A204.1 (cell line): Measurements from ENCODE around the gene PTPN11.
"Not testable (repeated sequence)": the region's sequence is repeated elsewhere in the genome, so short reads cannot be mapped to it uniquely, and the experiment has no call there.

Experiments
- FAIRE-seq: peaks from 2 replicates; lab custom pipeline; 2012; peaks lifted over from hg19 to GRCh38; lab: Jason Lieb, UNC

The PTPN11 gene

DNA sequence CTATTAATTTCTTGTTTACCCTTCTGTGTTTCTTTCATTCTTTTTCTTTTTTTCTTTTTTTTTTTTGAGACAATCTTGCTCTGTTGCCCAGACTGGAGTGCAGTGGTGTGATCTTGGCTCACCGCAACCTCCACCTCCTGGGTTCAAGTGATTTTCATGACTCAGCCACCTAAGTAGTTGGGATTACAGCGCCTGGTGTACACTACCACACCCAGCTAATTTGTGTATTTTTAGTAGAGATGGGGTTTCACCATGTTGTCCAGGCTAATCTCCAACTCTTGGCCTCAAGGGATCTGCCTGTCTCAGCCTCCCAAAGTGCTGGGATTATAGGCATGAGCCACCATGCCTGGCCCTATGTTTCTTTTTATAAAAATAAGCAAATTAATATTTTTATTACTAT is 29.4 kb downstream of the PTPN11 start:
- not testable (repeated sequence) for FAIRE-seq

DNA sequence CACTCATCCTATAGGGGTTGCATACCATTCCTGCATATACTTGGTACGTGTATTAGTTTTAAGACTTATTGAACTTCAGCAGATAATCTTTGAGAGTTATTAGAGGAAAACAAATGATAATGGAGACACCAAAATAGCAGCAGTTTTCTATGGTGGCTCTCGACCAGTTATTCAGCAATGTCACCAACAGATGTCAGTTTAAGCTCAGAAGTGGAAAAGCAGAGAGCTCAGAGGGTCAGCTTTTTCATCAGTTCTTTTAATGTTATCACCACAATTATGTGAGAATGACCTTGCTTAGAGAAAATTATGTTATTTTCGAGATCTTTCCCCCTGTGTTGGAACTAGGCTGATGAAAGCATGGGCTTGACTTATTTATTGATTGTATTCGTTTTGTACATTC is 32.0 kb downstream of the PTPN11 start:
- FAIRE-seq: no peak

DNA sequence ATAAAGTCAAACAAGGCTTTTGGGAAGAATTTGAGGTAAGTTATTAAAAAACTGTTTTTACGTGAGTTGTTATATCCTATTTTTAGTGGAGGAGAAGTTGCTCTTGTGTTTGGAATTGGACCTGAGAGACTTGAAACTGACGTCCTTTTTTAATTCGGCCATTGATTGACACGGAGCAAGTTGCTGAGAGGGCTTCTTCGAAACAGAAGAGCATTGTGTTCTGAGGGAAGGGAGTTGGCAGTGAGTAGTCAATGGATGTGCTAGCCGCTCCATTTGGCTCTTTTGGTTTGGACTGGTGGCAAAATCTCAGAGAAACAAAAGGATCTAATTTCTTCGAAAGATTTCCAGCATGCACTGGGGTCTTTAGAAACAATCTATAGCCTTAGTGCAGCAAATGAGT is 37.3 kb downstream of the PTPN11 start:
- FAIRE-seq: no peak

DNA sequence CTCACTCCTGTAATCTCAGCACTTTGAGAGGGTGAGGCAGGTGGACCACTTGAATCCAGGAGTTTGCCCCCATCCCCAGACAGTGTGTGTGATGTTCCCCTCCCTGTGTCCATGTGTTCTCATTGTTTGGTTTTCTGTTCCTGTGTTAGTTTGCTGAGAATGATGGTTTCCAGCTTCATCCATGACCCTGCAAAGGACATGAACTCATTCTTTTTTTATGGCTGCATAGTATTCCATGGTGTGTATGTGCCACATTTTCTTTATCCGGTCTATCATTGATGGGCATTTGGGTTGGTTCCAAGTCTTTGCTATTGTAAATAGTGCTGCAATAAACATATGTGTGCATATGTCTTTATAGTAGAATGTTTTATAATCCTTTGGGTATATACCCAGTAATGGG is 38.4 kb downstream of the PTPN11 start:
- not testable (repeated sequence) for FAIRE-seq

DNA sequence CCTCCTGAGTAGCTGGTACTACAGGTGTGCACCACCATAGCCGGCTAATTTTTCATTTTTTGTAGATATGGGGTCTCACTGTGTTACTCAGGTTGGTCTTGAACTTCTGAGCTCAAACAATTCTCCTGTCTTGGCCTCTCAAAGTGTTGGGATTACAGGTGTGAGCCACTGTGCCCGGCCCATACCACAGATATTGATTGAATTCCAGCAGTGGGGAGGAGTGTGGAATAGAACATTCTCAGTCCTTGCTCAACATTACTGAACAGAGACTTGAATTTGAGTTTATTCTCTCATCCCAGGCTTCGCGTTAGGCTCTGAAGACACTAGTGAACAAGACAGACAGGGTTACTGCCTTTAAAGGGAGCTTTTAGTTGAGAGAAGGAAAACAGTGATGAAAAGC is 39.6 kb downstream of the PTPN11 start:
- no peak for FAIRE-seq

DNA sequence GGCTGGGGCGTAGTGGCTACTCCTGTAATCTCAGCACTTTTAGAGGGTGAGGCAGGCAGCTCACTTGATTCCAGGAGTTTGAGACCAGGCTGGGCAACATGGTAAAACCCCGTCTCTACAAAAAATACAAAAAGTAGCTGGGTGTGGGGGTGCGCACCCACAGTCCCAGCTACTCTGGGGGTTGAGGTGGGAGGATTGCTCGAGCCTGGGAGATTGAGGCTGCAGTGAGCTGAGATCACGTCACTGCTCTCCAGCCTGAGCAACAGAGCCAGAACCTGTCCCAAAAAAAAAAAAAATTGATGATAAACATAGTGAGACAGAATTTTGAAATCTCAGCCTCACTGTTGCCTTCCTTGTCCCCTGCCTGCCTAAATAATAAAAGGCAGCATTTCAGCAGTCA is 40.0 kb downstream of the PTPN11 start:
- FAIRE-seq: no peak

DNA sequence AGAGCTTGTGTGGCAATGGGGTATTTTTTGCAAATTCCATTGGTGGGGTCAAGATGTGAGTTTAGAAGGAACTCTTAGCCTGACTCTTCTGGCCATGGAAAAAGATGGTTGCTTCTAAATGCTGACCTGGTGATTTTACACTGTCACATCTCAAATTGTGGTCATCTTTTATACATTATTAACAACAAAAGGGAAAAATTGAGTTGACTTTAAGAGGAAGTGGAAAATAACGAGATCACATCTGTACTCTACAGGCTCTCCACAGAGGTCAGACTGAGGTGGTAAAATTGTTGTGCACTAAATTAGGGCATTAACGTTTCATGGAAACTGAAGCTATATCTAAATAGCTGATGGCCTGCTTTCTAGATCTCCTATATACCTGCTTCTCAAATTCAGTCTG is 44.7 kb downstream of the PTPN11 start:
- no peak for FAIRE-seq

DNA sequence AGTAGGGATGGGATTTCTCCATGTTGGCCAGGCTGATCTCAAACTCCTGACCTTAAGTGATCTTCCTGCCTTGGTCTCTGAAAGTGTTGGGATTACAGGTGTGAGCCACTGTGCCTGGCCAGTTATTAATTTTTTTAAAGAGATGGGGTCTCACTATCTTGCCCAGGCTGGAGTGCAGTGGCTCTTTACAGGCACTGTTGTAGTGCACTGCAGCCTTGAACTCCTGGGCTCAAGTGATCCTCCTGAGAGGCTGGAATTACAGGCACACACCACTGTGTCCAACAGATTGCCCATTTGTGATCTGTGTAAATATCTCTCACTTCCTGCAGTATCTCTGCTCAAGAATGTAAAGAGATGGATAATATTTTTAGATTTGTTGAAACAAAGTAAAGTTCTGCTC is 45.9 kb downstream of the PTPN11 start:
- FAIRE-seq: no peak

DNA sequence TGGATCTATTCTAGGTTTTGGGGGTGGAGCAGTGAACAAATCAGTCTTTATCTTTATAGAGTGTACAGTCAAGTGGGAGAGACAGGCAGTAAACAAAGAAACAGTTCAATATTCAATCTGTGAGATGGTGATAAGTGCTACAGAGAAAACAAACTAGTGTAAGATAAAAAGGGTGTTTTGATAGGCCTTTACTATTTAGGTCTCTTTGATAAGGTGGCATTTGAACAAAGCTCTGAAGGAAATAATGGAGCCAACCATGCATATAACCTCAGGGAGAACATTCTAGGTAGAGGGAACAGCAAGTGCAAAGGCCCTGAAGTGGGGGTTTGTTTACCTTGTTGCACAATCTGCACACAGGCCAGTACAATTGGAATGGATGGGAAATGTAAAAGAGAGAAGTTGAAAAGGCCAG is 47.3 kb downstream of the PTPN11 start:
- no peak for FAIRE-seq

DNA sequence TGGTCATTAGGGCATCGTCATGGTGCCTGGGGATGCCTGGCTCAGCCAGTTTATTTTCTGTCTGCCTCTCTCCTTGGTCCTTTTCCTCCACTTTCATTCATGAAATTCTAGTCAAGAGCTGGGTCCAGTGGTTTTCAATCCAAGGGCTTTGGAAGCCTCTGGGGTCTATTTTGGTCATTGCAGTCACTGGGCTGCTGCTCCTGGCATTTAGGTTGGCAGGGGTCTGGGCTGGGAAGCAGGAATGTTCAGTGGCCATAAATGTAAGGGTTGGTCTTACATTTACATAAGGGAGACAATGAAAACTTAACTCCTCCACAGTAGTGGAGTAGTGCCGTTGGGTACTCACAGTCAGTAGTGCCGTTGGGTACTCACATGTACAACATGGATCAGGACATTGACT is 48.1 kb downstream of the PTPN11 start:
- FAIRE-seq: no peak

DNA sequence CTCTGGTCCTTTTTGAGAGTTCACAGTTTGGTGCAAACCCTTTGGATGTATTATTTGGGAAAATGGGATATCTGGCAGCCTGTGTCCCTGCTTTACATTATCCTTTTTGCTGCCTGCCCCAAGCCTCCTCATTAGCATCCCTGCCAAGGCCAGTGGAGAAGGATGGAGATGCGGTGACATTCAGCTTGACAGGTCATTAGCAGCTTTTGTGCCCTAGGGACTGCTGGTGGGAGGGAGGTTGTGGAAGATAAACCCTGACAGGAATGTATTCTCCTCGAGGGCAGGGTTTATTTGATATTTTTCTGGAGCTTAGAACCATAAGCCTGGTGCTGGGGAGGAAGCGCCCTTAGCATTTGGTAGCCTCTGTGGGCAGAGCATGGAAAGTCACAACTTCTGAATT is 49.3 kb downstream of the PTPN11 start:
- FAIRE-seq: no peak

DNA sequence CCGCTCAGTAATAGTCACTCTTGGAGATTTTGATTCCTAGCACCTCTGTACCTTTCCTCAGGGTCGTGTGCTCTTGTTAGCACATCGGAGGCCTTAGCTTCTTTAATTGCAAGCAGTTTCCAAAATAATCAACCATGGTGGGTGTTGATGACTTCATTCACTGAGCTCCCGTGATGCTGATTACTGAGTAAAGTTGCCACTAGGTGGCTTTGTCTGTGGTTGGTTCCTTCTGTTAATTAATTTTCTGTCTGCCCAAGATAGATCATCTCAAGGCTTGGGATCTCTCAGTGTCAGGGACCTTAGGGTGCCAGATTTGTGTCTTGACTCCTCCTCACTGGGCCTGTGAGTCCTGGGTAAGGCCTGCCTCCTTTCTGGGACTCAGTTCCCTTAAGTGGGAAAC is 54.3 kb downstream of the PTPN11 start:
- no peak for FAIRE-seq

DNA sequence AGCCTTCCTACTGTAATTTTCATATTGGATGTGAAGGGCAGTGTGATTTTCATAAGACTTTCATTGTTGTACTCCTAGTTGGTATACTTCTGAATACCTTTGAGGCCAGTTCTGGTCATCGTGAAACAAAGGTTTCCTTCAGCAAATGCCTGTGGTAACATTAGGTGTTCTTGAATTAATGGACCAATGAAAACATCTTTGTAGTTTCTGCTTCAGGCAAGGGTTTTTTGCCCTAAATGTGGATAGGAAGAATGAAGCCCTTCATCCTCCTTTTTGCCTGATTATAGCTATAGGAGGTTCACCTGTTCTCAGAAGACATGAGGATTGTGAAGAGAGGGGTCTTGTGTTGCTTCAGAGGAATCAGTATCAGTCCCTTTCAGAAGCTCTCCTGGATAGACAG is 60.7 kb downstream of the PTPN11 start:
- no peak for FAIRE-seq

DNA sequence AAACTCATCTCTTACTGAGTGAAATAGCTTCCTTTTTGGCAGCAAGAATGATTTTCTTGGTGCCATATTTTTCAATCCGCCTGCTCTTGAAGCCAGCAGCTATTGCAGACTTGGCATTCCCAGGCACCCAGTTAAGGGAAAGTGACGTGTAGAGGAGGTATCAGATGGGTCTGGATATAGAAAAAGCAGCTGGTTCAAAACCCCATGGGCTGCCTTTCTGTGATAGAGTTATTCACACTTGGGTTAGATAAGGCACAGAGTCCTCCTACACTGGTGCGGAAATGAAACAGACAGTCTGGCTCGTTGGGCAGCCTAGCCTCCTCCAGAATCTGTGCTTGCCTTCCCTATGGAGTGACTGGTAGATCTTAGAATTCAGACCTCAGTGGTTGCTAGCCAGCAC is 62.2 kb downstream of the PTPN11 start:
- no peak for FAIRE-seq

DNA sequence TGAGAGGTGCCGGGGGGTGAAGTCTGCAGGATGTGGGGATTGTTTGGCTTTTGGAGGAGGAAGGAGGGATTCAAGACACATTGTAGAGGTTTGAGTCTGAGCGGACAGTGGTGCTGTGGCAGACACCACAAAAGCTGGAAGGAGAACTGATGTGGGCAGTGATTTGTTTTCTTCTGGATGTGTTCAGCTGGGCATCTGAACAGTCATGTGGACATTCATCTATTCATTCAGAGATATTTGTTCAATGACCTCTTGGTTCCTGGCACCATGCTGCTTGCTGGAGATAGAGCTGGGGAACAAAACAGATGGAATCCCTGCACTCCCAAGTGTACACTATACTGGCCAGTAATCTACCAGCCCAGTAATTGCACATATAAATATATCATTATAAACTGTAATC is 64.0 kb downstream of the PTPN11 start:
- FAIRE-seq: no peak

DNA sequence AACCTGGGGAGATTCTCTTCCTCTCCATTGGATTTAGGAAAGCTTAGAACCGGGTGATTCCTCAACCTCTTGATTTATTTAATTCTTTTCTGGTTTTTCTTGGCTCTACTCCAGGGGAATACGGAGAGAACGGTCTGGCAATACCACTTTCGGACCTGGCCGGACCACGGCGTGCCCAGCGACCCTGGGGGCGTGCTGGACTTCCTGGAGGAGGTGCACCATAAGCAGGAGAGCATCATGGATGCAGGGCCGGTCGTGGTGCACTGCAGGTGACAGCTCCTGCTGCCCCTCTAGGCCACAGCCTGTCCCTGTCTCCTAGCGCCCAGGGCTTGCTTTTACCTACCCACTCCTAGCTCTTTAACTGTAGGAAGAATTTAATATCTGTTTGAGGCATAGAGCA is 67.6 kb downstream of the PTPN11 start:
- no peak for FAIRE-seq

DNA sequence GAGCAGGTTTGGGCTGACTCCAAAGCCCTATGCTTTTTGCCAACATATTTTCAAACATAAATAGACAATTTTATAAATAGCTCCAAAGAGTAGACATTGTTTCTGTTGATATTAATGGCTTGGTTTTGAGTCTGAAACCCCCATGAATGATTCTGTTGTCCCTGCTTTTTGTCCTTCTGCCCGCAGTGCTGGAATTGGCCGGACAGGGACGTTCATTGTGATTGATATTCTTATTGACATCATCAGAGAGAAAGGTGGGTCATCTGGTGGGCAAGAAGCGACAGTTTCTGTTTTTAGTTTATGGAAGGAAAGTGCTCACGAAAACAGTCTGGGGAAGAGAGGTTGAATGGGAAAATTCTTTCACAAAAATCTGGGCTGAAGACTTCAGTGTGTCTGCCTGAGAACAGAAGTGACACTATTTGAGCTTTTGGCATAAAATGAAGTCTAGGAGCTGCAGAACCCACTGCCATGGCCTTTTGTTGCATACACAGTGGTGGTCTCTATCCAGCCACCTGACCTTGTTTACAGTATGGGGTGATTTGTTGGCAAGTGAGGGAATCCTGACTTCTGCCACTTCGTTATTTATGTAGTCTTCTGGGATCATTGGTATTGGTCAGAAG is 69.6 kb downstream of the PTPN11 start:
- FAIRE-seq: no peak

DNA sequence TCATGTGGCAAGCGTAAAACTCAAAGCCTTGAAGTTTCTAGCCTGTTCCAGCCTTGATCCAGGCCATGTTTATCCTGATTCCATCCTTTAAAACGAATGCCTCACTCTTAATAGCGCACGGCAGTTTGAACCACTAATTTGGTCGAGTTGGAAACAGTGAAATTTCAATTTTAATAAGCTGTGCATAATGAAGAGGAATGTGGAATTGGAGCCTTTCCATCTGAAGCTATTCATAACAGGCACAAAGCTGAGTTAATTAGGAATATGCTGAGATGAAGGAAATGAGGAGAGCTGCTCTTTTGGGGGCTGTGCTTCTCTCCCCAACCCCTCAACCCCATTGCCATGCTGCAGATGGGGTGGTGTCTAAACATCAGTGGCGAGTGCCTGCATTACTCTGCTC is 70.7 kb downstream of the PTPN11 start:
- no peak for FAIRE-seq

DNA sequence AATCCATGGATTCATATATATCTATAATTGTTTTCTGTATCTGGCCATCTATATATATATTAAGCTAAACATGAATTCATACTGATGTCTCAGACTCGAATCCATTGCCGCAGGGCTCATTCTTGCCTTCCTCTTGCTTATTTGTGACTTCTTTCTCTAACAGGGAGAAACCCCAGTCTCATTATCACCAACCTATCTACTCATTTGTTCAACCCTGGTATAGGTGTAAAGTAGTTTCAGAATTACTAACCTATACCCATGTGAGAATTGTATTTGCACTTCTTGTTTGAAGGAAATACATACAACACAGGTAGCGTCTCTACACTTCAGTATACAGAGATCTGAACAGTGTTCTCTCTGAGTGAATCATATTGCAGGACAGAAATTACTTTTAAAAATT is 77.7 kb downstream of the PTPN11 start:
- FAIRE-seq: no peak

DNA sequence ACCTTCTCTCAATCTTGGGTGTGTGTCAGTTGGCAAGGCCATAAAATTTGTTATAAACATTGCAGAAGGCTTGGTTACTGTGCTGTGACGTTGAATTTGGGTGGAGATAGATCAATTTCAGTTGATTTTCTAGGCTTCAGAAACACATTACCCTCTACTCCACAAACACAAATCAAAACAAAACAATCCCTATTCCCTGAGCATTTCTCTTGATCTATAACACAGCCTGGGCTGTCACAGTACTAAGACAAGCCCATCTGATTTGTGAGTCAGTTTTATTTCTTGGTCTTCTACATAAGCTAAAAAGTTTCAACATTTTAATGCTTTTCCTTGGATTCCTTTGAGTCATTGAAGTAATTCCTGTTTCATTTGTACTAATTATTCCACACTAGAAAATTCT is 79.8 kb downstream of the PTPN11 start:
- FAIRE-seq: no peak

DNA sequence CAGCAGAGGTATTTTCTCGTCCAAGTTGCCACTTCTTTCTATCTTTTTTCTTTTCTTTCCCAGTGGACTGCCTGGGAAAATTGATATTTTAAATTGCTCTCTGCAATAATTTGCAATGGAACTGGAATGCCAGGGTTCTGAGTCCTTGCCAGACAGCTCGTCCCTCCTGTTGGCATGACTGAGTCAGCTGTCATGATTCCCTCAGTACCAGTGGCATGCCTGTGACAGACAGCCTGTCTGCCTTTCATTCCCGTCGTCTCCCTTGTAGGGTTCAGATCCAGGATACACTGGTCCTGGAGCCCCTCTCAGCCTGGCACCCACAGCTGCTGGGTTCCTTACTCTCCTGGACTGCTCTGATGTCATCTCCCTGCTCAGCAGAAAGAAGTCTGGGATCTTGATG is 84.8 kb downstream of the PTPN11 start:
- FAIRE-seq: no peak

DNA sequence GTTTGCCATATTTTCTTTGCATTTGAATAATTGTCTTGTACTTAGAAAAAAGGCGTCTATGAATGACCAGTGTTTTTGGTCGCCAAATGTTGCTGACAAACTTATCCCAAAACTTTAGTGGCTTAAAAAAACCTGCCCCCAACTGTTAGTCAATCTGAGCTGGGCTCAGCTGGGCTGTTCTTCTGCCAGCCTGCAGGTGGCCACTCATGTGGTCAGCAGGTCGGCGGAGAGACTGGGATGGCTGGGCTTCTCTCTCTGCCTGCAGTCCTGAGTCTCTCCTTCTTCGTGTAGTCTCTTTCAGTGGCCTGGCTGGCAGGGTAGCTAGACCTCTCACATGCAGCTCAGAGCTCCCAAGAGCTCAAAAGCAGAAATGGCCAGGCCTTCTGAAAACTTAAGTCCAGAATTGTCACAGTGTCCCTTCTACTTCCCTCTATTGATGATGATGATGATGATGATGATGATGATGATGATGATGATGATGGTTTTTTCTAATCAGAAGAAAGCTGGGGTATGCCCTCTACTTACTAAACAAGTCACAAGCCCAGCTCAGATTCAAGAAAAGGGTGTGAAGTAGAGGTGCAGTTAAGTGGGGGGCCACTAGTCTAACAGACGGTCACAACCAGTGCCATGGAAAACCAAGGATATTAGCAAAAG is 87.9 kb downstream of the PTPN11 start:
- no peak for FAIRE-seq

DNA sequence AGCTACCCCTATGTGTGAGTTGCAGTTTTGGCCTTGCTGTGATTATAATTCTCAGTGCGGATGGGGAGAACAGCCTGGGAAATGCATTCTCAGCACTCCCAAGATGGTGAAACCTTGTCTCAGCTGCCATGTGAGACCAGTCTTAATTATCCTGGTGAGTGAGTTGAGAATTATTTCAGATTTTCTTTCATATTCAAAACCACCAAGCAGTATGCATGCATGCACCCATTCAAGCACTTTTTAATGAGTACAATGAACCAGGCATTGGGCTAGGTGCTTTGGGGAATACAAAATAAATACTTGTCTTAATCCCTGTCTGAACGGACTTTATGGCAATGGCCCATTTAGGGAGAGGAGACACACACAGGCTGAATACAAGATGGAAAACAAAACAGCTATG is 94.7 kb downstream of the PTPN11 start:
- no peak for FAIRE-seq

DNA sequence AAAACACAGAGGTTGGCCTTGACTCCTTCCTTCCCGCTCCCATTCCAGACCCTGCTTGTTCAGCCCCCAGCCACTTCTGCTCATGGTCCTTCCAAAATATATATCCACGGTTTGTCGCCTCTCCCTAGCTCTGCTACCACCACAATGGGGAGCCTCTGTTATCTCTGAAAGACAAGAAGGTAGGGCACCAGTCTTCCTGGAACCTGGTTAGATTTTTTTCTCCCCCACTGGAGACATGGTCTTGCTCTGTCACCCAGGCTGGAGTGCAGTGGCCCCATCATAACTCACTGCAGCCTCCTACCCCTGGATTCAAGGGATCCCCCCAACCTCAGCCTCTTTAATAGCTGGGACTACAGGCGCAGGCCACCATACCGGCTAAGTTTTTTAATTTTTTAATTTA is 95.7 kb downstream of the PTPN11 start:
- no peak for FAIRE-seq
